Measurements from ENCODE around the gene ABR. TPM values are rescaled to one million over a fixed set of nuclear protein-coding genes. Genes with fewer than 3 reads are reported as not detected.

ABR gene
- total and polyA plus RNA-seq, 2 of the 13 experiments (the other 11 are each of a cell fraction or from before 2014, with no cell fraction given) = 12.4 to 40.4 TPM

- Histone ChIP-seq H3K4me1 (ENCODE audit: insufficient read depth, low read length) (0 out of 2 replicates have a peak, but pooled peaks cover 6% of the 10 kb centered on the region), H3K9ac (ENCODE audit: insufficient read depth, low read depth, low read length) (no peak overlapping the region), H4K20me1 (ENCODE audit: insufficient read depth, low read length) (peaks cover 6% of the 10 kb centered on the region; the same call in 1 of the 2 replicates), H3K4me2 (ENCODE audit: low read depth, low read length) (no peak overlapping the region), H3K79me2 (ENCODE audit: insufficient read depth, low read length) (no peaks in the 10 kb centered on the region), H3K4me3 (replicated peaks in 1 of 3; ENCODE audit: insufficient read depth in 1 of 3, low read depth in 2 of 3, low read length in 3 of 3) (no peak overlapping the region), H3K27me3 (ENCODE audit: control insufficient read depth in 1 of 2, insufficient read depth in 2 of 2, low read length in 2 of 2) (peaks cover 9 to 40% of the 10 kb centered on the region in 2 experiments), H2AFZ (ENCODE audit: low read length) (no peak overlapping the region), H3K36me3 (replicated peaks in 1 of 2; ENCODE audit: control insufficient read depth in 1 of 2, insufficient read depth in 2 of 2, low read length in 2 of 2) (no peaks in the 10 kb centered on the region), H3K27ac (ENCODE audit: extremely low read length, insufficient read depth, low read length) (no peak overlapping the region), H3K9me3 (ENCODE audit: low read length) (no peaks in the 10 kb centered on the region)
- intact Hi-C loops (cut with micrococcal nuclease; ENCODE audit: unreplicated experiment) = no loop called here
- in situ Hi-C loops (cut with HindIII; ENCODE audit: extremely low pct_ligation_motif_present, low pct_unique_long_range_greater_than_20kb) = no loop called here
- ChIA-PET CTCF (ENCODE audit: low intra/inter-chr PET ratio, low total read pairs) (no interaction called here), POLR2A (no interaction called here)
- FAIRE-seq (no peak), ATAC-seq (no peak), DNase-seq (ENCODE audit: low spot score) (no peak)
- no TSS peak for BruUV-seq (replicated peaks)
- no peak for TF ChIP-seq DZIP1 (CRISPR knock-in tag; IDR thresholded peaks at IDR 0.05)
- peak; percentile 88 for TF ChIP-seq MNT (IDR thresholded peaks at IDR 0.05)
- 27% methylated on average over 3 of the region's 3 CpGs for WGBS (ENCODE audit: low lambda C conversion rate)
Measured at GRCh38 chr17:1226308-1226707, 46.5 kb upstream of the ABR start.

GRCh38 chr17:1224330-1224729 lies 44.5 kb upstream of the ABR start:
- 32% methylated on average over 6 of the region's 7 CpGs for WGBS (ENCODE audit: low lambda C conversion rate)
- Histone ChIP-seq H3K79me2 (ENCODE audit: insufficient read depth, low read length) (no peaks in the 10 kb centered on the region), H3K4me1 (ENCODE audit: insufficient read depth, low read length) (0 out of 2 replicates have a peak, but pooled peaks cover 6% of the 10 kb centered on the region), H3K9me3 (ENCODE audit: low read length) (no peaks in the 10 kb centered on the region), H2AFZ (ENCODE audit: low read length) (no peak overlapping the region), H4K20me1 (ENCODE audit: insufficient read depth, low read length) (peaks cover 6% of the 10 kb centered on the region; the same call in 1 of the 2 replicates), H3K36me3 (replicated peaks in 1 of 2; ENCODE audit: control insufficient read depth in 1 of 2, insufficient read depth in 2 of 2, low read length in 2 of 2) (no peaks in the 10 kb centered on the region), H3K4me2 (ENCODE audit: low read depth, low read length) (no peak overlapping the region), H3K27ac (ENCODE audit: extremely low read length, insufficient read depth, low read length) (no peak overlapping the region), H3K27me3 (ENCODE audit: control insufficient read depth in 1 of 2, insufficient read depth in 2 of 2, low read length in 2 of 2) (peaks cover 9 to 42% of the 10 kb centered on the region in 2 experiments; a peak in 4 of 5 replicates), H3K9ac (ENCODE audit: insufficient read depth, low read depth, low read length) (no peak overlapping the region), H3K4me3 (replicated peaks in 1 of 3; ENCODE audit: insufficient read depth in 1 of 3, low read depth in 2 of 3, low read length in 3 of 3) (no peak overlapping the region)
- ChIA-PET CTCF (ENCODE audit: low intra/inter-chr PET ratio, low total read pairs) (no interaction called here), POLR2A (no interaction called here)
- DNase-seq (ENCODE audit: low spot score) = no peak
- BruUV-seq (replicated peaks) = no TSS peak
- TF ChIP-seq CEBPB (IDR thresholded peaks at IDR 0.05; ENCODE audit: borderline replicate concordance, low read depth, low read length) (peak; percentile 52; the same call in 1 of the 2 replicates), CEBPG (CRISPR knock-in tag; IDR thresholded peaks at IDR 0.05) (0 out of 2 replicates have a peak, but pooled peaks have one; percentile 25), NR2F2 (IDR thresholded peaks at IDR 0.05; ENCODE audit: borderline replicate concordance, low read depth) (0 out of 2 replicates have a peak, but pooled peaks have one; percentile 26), NR2F6 (IDR thresholded peaks at IDR 0.05) (peak; percentile 44; the same call in 1 of the 2 replicates), NR2F6 (CRISPR knock-in tag; IDR thresholded peaks at IDR 0.05) (0 out of 2 replicates have a peak, but pooled peaks have one; percentile 21), ZNF430 (CRISPR knock-in tag; IDR thresholded peaks at IDR 0.05) (no peak), ZBTB10 (CRISPR knock-in tag; IDR thresholded peaks at IDR 0.05; ENCODE audit: borderline replicate concordance) (no peak), E2F5 (CRISPR knock-in tag; conservative IDR thresholded peaks at IDR 0.05) (no peak), HDAC1 (CRISPR knock-in tag; IDR thresholded peaks at IDR 0.05) (no peak)
- in situ Hi-C loops (cut with HindIII; ENCODE audit: extremely low pct_ligation_motif_present, low pct_unique_long_range_greater_than_20kb) (no loop called here), intact Hi-C loops (cut with micrococcal nuclease; ENCODE audit: unreplicated experiment) (no loop called here)
- no peak for FAIRE-seq
- ATAC-seq = no peak
